GM12878 (cell line): Measurements from ENCODE around the gene ARAP3. TPM values are rescaled to one million over a fixed set of nuclear protein-coding genes. Genes with fewer than 3 reads are reported as not detected.

Experiments
- ATAC-seq: fragments of 200-7000 bp; cut with Tn5 transposase; 3 replicates; pipeline ENCODE4 v1.9.1; 2020; ENCODE audit warnings: mild to moderate bottlenecking, moderate library complexity
- BruUV-seq: library from RNA; stranded (reverse); fragments of 400-500 nt; replicated peaks from 2 replicates; lab custom pipeline; 2021; lab: Mats Ljungman, UMichigan
- CTCF ChIA-PET: fragments of 300-600 bp; sonication (Branson Sonifier 250); formaldehyde crosslinking; extraction: SDS; loops from one replicate; lab custom pipeline; 2021; ENCODE audit warnings: inconsistent platforms; lab: Yijun Ruan, JAX
- POLR2A ChIA-PET: fragments of 350-600 bp; formaldehyde crosslinking; extraction: SDS; loops from one replicate; lab custom pipeline; 2021; ENCODE audit warnings: inconsistent platforms; lab: Charles Lee
- RAD21 ChIA-PET: fragments of 300-600 bp; sonication (Branson Sonifier 250); formaldehyde crosslinking; loops from one replicate; lab custom pipeline; 2023; ENCODE audit warnings: antibody characterized with exemption; ENCODE audit not compliant: unreplicated experiment; lab: Charles Lee
- SMC1A ChIA-PET: fragments of 300-600 bp; sonication (Branson Sonifier 250); formaldehyde crosslinking; loops from one replicate; lab custom pipeline; 2023; ENCODE audit not compliant: unreplicated experiment, uncharacterized antibody; lab: Charles Lee
- DNase-seq: peaks from one replicate; pipeline ENCODE4 v3.0.0-alpha.2; 2011; ENCODE audit warnings: low read depth, low spot score
- FAIRE-seq: peaks from 3 replicates; lab custom pipeline; 2011; peaks lifted over from hg19 to GRCh38; lab: Jason Lieb, UNC
- H2AFZ ChIP-seq: 2 replicates; pipeline ENCODE4 v1.6.0; 2011; ENCODE audit warnings: low read depth, low read length, control low read depth; ENCODE audit not compliant: control insufficient read depth
- H3K27ac ChIP-seq: 2 replicates; pipeline ENCODE4 v1.5.1; 2011; ENCODE audit warnings: control low read depth; ENCODE audit not compliant: control insufficient read depth, insufficient read depth
- H3K27me3 ChIP-seq, 2 experiments: replicated peaks in 1 of 2; 2 replicates each; pipeline versions ENCODE4 v1.6.0 to v1.6.1; 2011; ENCODE audit warnings: low read length in 1 of 2; ENCODE audit not compliant: control insufficient read depth in 2 of 2, insufficient read depth in 2 of 2
- H3K36me3 ChIP-seq, 2 experiments: 2 replicates each; pipeline ENCODE4 v1.5.1; 2011; ENCODE audit warnings: low read length in 1 of 2; ENCODE audit not compliant: control insufficient read depth in 2 of 2, insufficient read depth in 2 of 2
- H3K4me1 ChIP-seq: 2 replicates; pipeline ENCODE4 v1.6.1; 2011; ENCODE audit warnings: mild to moderate bottlenecking, low read length, moderate library complexity, mixed read lengths; ENCODE audit not compliant: control insufficient read depth, insufficient read depth
- H3K4me2 ChIP-seq: 2 replicates; pipeline ENCODE4 v1.6.0; 2011; ENCODE audit warnings: control low read depth; ENCODE audit not compliant: control insufficient read depth, insufficient read depth
- H3K4me3 ChIP-seq: fragments of 200-600 bp; sonication (generic); 2 replicates; pipeline ENCODE4 v1.5.1; 2016
- H3K79me2 ChIP-seq: 2 replicates; pipeline ENCODE4 v1.6.0; 2011; ENCODE audit warnings: low read length; ENCODE audit not compliant: control insufficient read depth, insufficient read depth
- H3K9ac ChIP-seq: 2 replicates; pipeline ENCODE4 v1.8.0; 2011; ENCODE audit warnings: low read length, control low read depth, mixed read lengths; ENCODE audit not compliant: control insufficient read depth, insufficient read depth
- H3K9me3 ChIP-seq: replicated peaks from 3 replicates; pipeline ENCODE4 v1.5.1; 2011; ENCODE audit warnings: mild to moderate bottlenecking, low read length; ENCODE audit not compliant: control insufficient read depth, insufficient read depth
- H4K20me1 ChIP-seq: 2 replicates; pipeline ENCODE4 v1.6.0; 2011; ENCODE audit not compliant: control insufficient read depth, insufficient read depth
- BCL11A ChIP-seq: IDR thresholded peaks from 2 replicates; pipeline ENCODE4 v1.6.1; 2011; ENCODE audit warnings: low read depth, low read length
- BMI1 ChIP-seq: fragments of 450-650 bp; IDR thresholded peaks from 2 replicates; pipeline ENCODE4 v1.6.1; 2016; ENCODE audit warnings: mild to moderate bottlenecking, moderate library complexity, borderline replicate concordance
- CBFB ChIP-seq: IDR thresholded peaks from 2 replicates; pipeline ENCODE4 v1.6.1; 2016; ENCODE audit warnings: antibody characterized with exemption, low read depth
- CREM ChIP-seq: IDR thresholded peaks from 2 replicates; pipeline ENCODE4 v1.6.1; 2014; ENCODE audit warnings: antibody characterized with exemption, low read depth
- ETV6 ChIP-seq, 2 experiments: fragments of 450-650 bp in 1 of 2; IDR thresholded peaks in 1 of 2; conservative IDR thresholded peaks in 1 of 2; 2 replicates each; pipeline ENCODE4 v1.6.1; 2014; ENCODE audit warnings: antibody characterized with exemption in 1 of 2, borderline replicate concordance in 1 of 2, low read depth in 1 of 2, mild to moderate bottlenecking in 1 of 2, moderate library complexity in 1 of 2
- HDGF ChIP-seq: fragments of 450-650 bp; IDR thresholded peaks from 2 replicates; pipeline ENCODE4 v1.6.1; 2016; ENCODE audit warnings: antibody characterized with exemption
- IKZF2 ChIP-seq, 2 experiments: fragments of 450-650 bp; IDR thresholded peaks; 2 replicates each; pipeline ENCODE4 v1.6.1; 2017; ENCODE audit warnings: mild to moderate bottlenecking in 2 of 2, moderate library complexity in 2 of 2
- IRF4 ChIP-seq: IDR thresholded peaks from 2 replicates; pipeline ENCODE4 v1.6.1; 2011; ENCODE audit warnings: low read depth, low read length
- MAX ChIP-seq: IDR thresholded peaks from 2 replicates; pipeline ENCODE4 v1.6.1; 2012; ENCODE audit warnings: low read depth, low read length, improper control_type of control experiment
- PRDM15 ChIP-seq: fragments of 450-650 bp; formaldehyde crosslinking; IDR thresholded peaks from 2 replicates; pipeline ENCODE4 v1.4.0; 2020; ENCODE audit warnings: mild to moderate bottlenecking, moderate library complexity
- SREBF1 ChIP-seq: IDR thresholded peaks from 2 replicates; pipeline ENCODE4 v1.6.1; 2012; ENCODE audit warnings: mild to moderate bottlenecking, low read length
- STAT3 ChIP-seq: IDR thresholded peaks from 2 replicates; pipeline ENCODE4 v1.6.1; 2011; ENCODE audit warnings: low read depth, low read length, improper control_type of control experiment
- TAF1 ChIP-seq: IDR thresholded peaks from 2 replicates; pipeline ENCODE4 v1.6.1; 2011; ENCODE audit warnings: mild to moderate bottlenecking, low read depth, low read length, borderline replicate concordance
- TCF12 ChIP-seq: IDR thresholded peaks from 2 replicates; pipeline ENCODE4 v1.6.1; 2011; ENCODE audit warnings: low read depth, mild to moderate bottlenecking, low read length
- ZBTB40 ChIP-seq: fragments of 450-650 bp; IDR thresholded peaks from 2 replicates; pipeline ENCODE4 v1.6.1; 2016; ENCODE audit warnings: mild to moderate bottlenecking, moderate library complexity, borderline replicate concordance
- WGBS: methylation state at CpG from one replicate; pipeline ENCODE4 v1.1.6; 2016; ENCODE audit warnings: low lambda C conversion rate; ENCODE audit not compliant: insufficient replicate concordance, insufficient coverage; ENCODE audit errors: missing lambda C conversion rate; 5-methylcytosine and 5-hydroxymethylcytosine counted together
- in situ Hi-C: fragments of 300-500 bp; cut with MboI; formaldehyde crosslinking; loops from 9 replicates; pipeline ENCODE4 v1.14.3; 2018; ENCODE audit warnings: mixed read lengths
- intact Hi-C: fragments of 100-400 bp; cut with micrococcal nuclease; formaldehyde crosslinking; loops from one replicate; pipeline ENCODE4 v1.14.2; 2022; ENCODE audit not compliant: unreplicated experiment
- polyA plus RNA-seq, 11 experiments: library from polyadenylated mRNA; depleted of rRNA in 4 of 11; unstranded in 6 of 11; stranded (reverse) in 5 of 11; fragments of >200 nt; fragmentation: Nextera tagmentation in 4 of 11; fragmentation: Illumina TruSeq in 1 of 11; extraction: Ambion mirVana in 4 of 11; extraction: Trizol in 1 of 11; gene quantifications; 1 replicate in 1 of 11; 2 replicates in 10 of 11; pipeline versions ENCODE4 v1.2.1 to v1.2.3, GENCODE V29; 2011 to 2016; ENCODE audit warnings: inconsistent platforms in 2 of 11, missing spikeins in 2 of 11, low read depth in 1 of 11
- total RNA-seq, 4 experiments: library from RNA; depleted of rRNA in 3 of 4; stranded (reverse); fragments of >200 nt in 3 of 4; fragmentation: Illumina TruSeq in 1 of 4; extraction: Trizol in 1 of 4; gene quantifications; 2 replicates each; pipeline versions ENCODE4 v1.2.1 to v1.2.3, GENCODE V29; 2013 to 2021

ARAP3 gene
- total and polyA plus RNA-seq, 10 of the 15 experiments (the other 5 are each of a cell fraction or from before 2014, with no cell fraction given): 0.01 to 0.08 TPM; not detected in 8

- H3K4me1 ChIP-seq: peaks cover 41% of the 10 kb centered on the region
- H3K27ac ChIP-seq: peak within 1 kb of the TSS; percentile 86
- H3K27me3 ChIP-seq: no peaks in the 10 kb centered on the region
- ATAC-seq: peak; percentile 86
- H4K20me1 ChIP-seq: no peaks in the 10 kb centered on the region
- peak; percentile 52 for FAIRE-seq
- peaks cover 3 to 4% of the 10 kb centered on the region in 2 experiments; a peak in 3 of 4 replicates for H3K36me3 ChIP-seq
- intact Hi-C loops (loop anchor here (5.0 kb wide), 1 partner anchor 124 kb away; no protein-coding TSS in a partner anchor), in situ Hi-C loops (no loop called here)
- peak within 1 kb of the TSS; percentile 85 for H3K4me3 ChIP-seq
- peak within 1 kb of the TSS; percentile 94 for H3K9ac ChIP-seq
- peaks cover 55% of the 10 kb centered on the region for H3K79me2 ChIP-seq
- H3K9me3 ChIP-seq: no peaks in the 10 kb centered on the region
- POLR2A ChIA-PET: interaction anchor here (0.5 to 11.5 kb wide), 19 partner anchors 9 to 1888 kb away, joined by 3 to 215 read pairs (median 5); partner anchors contain the start of genes DELE1, DIAPH1, FCHSD1 and RNF14
- no peak for DNase-seq
- peak within 1 kb of the TSS; percentile 95 for H2AFZ ChIP-seq
- CTCF ChIA-PET: interaction anchor here (0.6 to 11.2 kb wide), 22 partner anchors 10 to 328 kb away, joined by 3 to 137 read pairs (median 5); partner anchors contain the start of genes DELE1, DIAPH1 and FCHSD1
- SMC1A ChIA-PET: interaction anchor here (0.9 to 12.9 kb wide), 13 partner anchors 10 to 161 kb away, joined by 3 to 245 read pairs (median 6); partner anchors contain the start of genes DIAPH1, FCHSD1 and PCDHGC3
- WGBS: under 1% methylated on average over 55 of the region's 55 CpGs
- RAD21 ChIA-PET: interaction anchor here (0.5 to 8.2 kb wide), 18 partner anchors 14 to 632 kb away, joined by 3 to 124 read pairs (median 4); partner anchors contain the start of genes DELE1, DIAPH1, FCHSD1 and RNF14
- peak within 1 kb of the TSS; percentile 98 for H3K4me2 ChIP-seq
- BruUV-seq: no TSS peak
- TF ChIP-seq BCL11A (no peak), MAX (no peak; the same call in 1 of the 2 replicates), SREBF1 (no peak), TCF12 (no peak), STAT3 (no peak), ZBTB40 (no peak), IKZF2 (IDR thresholded peaks at IDR 0.05) (no peak), HDGF (no peak), IRF4 (no peak), CBFB (0 out of 2 replicates have a peak, but pooled peaks have one; percentile 10), ETV6 (conservative IDR thresholded peaks at IDR 0.05 in 1 of 2, IDR thresholded peaks at IDR 0.05 in 1 of 2; ENCODE audit: borderline replicate concordance in 1 of 2, low read depth in 1 of 2) (no peak), PRDM15 (CRISPR knock-in tag) (no peak), TAF1 (no peak; the same call in 1 of the 2 replicates), BMI1 (no peak), CREM (0 out of 2 replicates have a peak, but pooled peaks have one; percentile 13)
Observed at GRCh38 chr5:141636413-141637122, 45.5 kb downstream of the ARAP3 start, which contains the start of the genes HDAC3 and RELL2. Gene HDAC3 (minus strand): TSS chr5:141636849. CDS start chr5:141636790, 59 bp downstream. Gene RELL2 (plus strand): TSS chr5:141636997. CDS start chr5:141638226, 1,229 bp downstream.
